GM12865 (cell line): ENCODE data around the gene FHIT.

Experiments
- DNase-seq: peaks from one replicate; pipeline ENCODE4 v3.0.0; 2010; ENCODE audit warnings: low read depth
- H3K4me3 ChIP-seq: 2 replicates; pipeline ENCODE4 v1.5.1; 2011; ENCODE audit warnings: mild to moderate bottlenecking, low read depth, low read length, control low read depth
- CTCF ChIP-seq: IDR thresholded peaks from 2 replicates; pipeline ENCODE4 v1.5.1; 2011; ENCODE audit warnings: low read length, control low read depth, low read depth, inconsistent platforms; ENCODE audit not compliant: insufficient read depth; ENCODE audit errors: missing control alignments

FHIT gene

GRCh38 chr3:59786374-59786773 lies 1464.9 kb downstream of the FHIT start:
- H3K4me3 ChIP-seq = no peak overlapping the region
- no peak for DNase-seq
- no peak for TF ChIP-seq CTCF

- no peak overlapping the region for H3K4me3 ChIP-seq
- no peak for TF ChIP-seq CTCF
- no peak for DNase-seq
Measured at GRCh38 chr3:59784164-59784563, 1467.1 kb downstream of the FHIT start.

DNA sequence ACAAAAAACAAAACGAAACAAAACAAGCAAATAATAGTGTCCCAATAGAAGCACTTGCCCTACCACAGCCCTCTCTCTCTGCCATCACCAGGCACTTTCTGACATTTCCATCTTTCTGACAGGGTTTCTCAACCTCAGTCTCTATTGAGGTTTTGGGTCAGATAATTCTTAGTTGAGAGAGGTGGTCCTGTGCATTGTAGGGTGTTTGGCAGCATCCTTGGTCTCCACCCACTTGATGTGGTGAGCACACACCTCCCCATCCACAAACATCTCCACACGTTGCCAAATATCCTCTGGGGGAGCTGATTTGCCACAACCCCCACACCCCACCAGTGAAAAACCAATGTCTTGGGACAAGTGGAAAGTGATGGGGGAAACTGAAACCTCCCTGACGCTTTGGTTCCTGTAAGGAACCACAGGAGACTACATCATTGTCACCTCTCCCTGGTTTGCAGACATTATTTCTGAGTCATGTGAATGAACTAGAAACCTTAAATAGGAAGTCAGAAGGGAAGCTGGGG lies 1467.7 kb downstream of the FHIT start:
- no peak for TF ChIP-seq CTCF
- no peak overlapping the region for H3K4me3 ChIP-seq
- peak; percentile 7 for DNase-seq

DNA sequence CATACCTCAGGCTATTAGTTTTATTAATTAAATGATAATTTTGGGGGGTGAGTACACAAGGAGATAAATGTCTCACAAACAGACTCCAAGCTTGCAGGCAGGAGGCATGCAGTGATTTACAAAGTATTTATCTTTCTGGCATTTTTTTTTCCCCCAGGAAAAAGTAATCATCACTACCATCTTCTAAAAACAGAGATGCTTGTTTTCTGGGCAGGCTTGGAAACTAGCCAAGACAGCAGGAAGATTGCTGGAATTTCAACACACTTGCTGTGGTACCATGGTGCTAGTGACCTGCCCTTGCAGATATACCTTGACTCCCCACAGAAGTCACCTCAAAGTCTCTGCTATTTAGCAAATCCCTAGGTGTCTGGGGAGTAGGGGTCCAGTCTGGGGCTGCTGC lies 1468.6 kb downstream of the FHIT start:
- H3K4me3 ChIP-seq = no peak overlapping the region
- no peak for TF ChIP-seq CTCF
- DNase-seq = no peak

DNA sequence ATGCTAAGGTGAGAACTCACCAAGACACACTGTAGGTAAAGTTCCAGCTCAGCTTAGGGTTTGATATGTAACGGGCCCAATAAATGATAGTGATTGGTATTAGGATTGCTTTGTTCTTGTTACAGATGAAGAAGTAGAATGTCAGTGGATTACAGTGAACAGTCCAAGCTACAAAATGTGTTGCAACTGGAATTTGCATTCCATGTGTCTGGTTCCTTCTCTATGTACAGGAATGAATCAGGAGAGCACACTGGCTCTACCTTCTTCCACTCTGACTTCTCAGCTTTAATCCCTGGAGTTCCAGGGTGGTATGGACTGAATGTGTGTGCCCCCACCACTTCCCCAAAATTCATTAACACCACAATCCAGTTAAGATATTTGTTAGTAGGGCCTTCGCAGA lies 1471.0 kb downstream of the FHIT start:
- no peak overlapping the region for H3K4me3 ChIP-seq
- DNase-seq = no peak
- TF ChIP-seq CTCF = no peak

DNA sequence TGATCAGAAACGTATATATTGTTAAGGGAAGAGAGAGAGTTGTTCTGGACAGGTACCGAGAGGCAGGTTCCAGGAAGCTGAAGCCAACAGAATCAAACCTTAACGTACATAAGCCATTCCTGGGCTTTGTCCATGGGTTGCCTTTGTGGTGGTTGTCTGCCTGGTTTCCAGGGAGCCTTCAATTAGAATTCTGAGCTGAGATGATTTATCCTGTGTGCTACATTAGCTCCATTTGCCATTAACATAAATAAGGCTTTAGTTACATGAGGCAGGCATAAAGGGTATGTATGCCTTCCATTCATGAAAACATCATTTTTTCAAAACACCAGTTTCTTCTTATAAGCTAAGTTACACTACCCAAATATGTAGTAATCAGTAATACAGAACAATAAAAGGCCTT lies 1472.0 kb downstream of the FHIT start:
- no peak overlapping the region for H3K4me3 ChIP-seq
- no peak for TF ChIP-seq CTCF
- DNase-seq = no peak

DNA sequence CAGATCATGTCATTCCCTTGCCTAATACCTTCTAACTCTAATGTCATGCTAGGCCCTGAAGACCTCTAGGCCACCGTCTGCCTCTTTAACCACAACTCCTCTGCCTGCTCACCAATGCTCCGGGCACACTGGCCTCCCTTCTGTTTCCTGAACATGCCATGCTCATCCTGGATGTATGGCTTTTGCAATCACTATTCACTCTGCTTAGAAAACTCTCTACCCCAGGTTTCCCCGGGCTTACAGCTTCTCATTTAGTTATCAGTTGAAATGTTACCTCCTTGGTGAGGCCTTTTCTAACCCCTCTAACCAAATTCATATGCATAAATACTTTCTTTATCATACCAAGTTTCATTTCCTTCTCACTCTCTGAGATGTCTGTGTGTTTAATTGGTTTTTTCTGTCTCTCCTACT lies 1473.6 kb downstream of the FHIT start:
- TF ChIP-seq CTCF = no peak
- DNase-seq = no peak
- H3K4me3 ChIP-seq = no peak overlapping the region
